ENCODE measurements around the gene IGF2R. TPM values are rescaled to one million over a fixed set of nuclear protein-coding genes. Genes with fewer than 3 reads are reported as not detected.

The IGF2R gene
- total RNA-seq, 3 donors from 2014 or later = 60.4 to 112 (median 81.0) TPM

DNA sequence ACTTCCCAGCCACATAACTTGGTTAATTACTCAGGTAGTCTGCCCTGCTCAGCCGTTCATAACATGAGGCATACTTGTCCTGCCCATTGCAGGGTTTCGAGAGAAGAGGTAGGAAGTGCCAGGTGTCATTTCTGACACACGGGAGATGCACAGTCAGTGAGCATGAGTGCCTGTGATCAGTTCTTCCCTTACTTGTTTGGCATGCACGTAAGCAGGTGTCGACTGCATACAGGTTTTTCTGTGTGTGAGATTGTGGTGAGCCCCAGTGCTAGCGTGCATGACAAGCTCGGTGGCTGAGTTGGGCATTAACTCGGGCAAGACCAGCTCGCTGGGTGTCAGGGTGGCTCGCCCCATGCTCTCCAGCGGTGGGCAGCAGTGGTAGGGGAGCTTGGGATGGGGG lies 101.5 kb downstream of the IGF2R start:
- Histone ChIP-seq H3K27ac (no peak overlapping the region), H3K4me3 (no peak overlapping the region), H3K4me1 (no peaks in the 10 kb centered on the region), H3K36me3 (no peaks in the 10 kb centered on the region), H3K9me3 (no peaks in the 10 kb centered on the region), H3K27me3 (no peaks in the 10 kb centered on the region)
- intact Hi-C loops (cut with DNase I; ENCODE audit: low total_unique reads) = no loop called here
- TF ChIP-seq, protein P1, sequence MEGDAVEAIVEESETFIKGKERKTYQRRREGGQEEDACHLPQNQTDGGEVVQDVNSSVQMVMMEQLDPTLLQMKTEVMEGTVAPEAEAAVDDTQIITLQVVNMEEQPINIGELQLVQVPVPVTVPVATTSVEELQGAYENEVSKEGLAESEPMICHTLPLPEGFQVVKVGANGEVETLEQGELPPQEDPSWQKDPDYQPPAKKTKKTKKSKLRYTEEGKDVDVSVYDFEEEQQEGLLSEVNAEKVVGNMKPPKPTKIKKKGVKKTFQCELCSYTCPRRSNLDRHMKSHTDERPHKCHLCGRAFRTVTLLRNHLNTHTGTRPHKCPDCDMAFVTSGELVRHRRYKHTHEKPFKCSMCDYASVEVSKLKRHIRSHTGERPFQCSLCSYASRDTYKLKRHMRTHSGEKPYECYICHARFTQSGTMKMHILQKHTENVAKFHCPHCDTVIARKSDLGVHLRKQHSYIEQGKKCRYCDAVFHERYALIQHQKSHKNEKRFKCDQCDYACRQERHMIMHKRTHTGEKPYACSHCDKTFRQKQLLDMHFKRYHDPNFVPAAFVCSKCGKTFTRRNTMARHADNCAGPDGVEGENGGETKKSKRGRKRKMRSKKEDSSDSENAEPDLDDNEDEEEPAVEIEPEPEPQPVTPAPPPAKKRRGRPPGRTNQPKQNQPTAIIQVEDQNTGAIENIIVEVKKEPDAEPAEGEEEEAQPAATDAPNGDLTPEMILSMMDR (IDR thresholded peaks at IDR 0.05) = no peak
- TF ChIP-seq POLR2AphosphoS5 (IDR thresholded peaks at IDR 0.05) (no peak), POLR2A (IDR thresholded peaks at IDR 0.05) (no peak)
- no peak for DNase-seq (ENCODE audit: low spot score in 2 of 2)

GRCh38 chr6:160070831-160071230 lies 101.9 kb downstream of the IGF2R start:
- no peaks in the 10 kb centered on the region for H3K9me3 ChIP-seq
- no peaks in the 10 kb centered on the region for H3K4me1 ChIP-seq
- no peak overlapping the region for H3K4me3 ChIP-seq
- no peaks in the 10 kb centered on the region for H3K36me3 ChIP-seq
- H3K27me3 ChIP-seq = no peaks in the 10 kb centered on the region
- TF ChIP-seq POLR2A (IDR thresholded peaks at IDR 0.05) (no peak), POLR2AphosphoS5 (IDR thresholded peaks at IDR 0.05) (no peak)
- TF ChIP-seq, protein P1 (IDR thresholded peaks at IDR 0.05) = no peak
- DNase-seq (ENCODE audit: low spot score in 2 of 2) = no peak
- intact Hi-C loops (cut with DNase I; ENCODE audit: low total_unique reads) = no loop called here
- no peak overlapping the region for H3K27ac ChIP-seq

GRCh38 chr6:160071805-160072690 lies 103.2 kb downstream of the IGF2R start:
- intact Hi-C loops (cut with DNase I; ENCODE audit: low total_unique reads) = no loop called here
- H3K36me3 ChIP-seq = no peaks in the 10 kb centered on the region

GRCh38 chr6:160073272-160073671 lies 104.4 kb downstream of the IGF2R start:
- Histone ChIP-seq H3K4me3 (no peak overlapping the region), H3K36me3 (no peaks in the 10 kb centered on the region), H3K27ac (no peak overlapping the region), H3K9me3 (no peaks in the 10 kb centered on the region), H3K4me1 (no peaks in the 10 kb centered on the region), H3K27me3 (no peaks in the 10 kb centered on the region)
- DNase-seq (ENCODE audit: low spot score in 2 of 2) = no peak
- TF ChIP-seq POLR2A (IDR thresholded peaks at IDR 0.05) (no peak), POLR2AphosphoS5 (IDR thresholded peaks at IDR 0.05) (no peak)
- TF ChIP-seq, protein P1 (IDR thresholded peaks at IDR 0.05) = no peak
- intact Hi-C loops (cut with DNase I; ENCODE audit: low total_unique reads) = no loop called here

More at GRCh38 chr6:160071805-160072690, 103.2 kb downstream of the IGF2R start:
- Histone ChIP-seq H3K27ac (no peak overlapping the region), H3K9me3 (no peaks in the 10 kb centered on the region), H3K4me1 (no peaks in the 10 kb centered on the region), H3K4me3 (no peak overlapping the region), H3K27me3 (no peaks in the 10 kb centered on the region)
- DNase-seq (ENCODE audit: low spot score in 2 of 2) = no peak
- TF ChIP-seq POLR2AphosphoS5 (IDR thresholded peaks at IDR 0.05) (no peak), POLR2A (IDR thresholded peaks at IDR 0.05) (no peak)
- TF ChIP-seq, protein P1 (IDR thresholded peaks at IDR 0.05) = no peak

GRCh38 chr6:160076009-160076408 lies 107.1 kb downstream of the IGF2R start:
- H3K36me3 ChIP-seq = no peaks in the 10 kb centered on the region
- TF ChIP-seq POLR2A (IDR thresholded peaks at IDR 0.05) (no peak), POLR2AphosphoS5 (IDR thresholded peaks at IDR 0.05) (no peak)
- DNase-seq (ENCODE audit: low spot score in 2 of 2) = no peak
- H3K9me3 ChIP-seq = no peaks in the 10 kb centered on the region
- no peaks in the 10 kb centered on the region for H3K4me1 ChIP-seq
- intact Hi-C loops (cut with DNase I; ENCODE audit: low total_unique reads) = no loop called here
- no peak overlapping the region for H3K27ac ChIP-seq
- no peak overlapping the region for H3K4me3 ChIP-seq
- H3K27me3 ChIP-seq = no peaks in the 10 kb centered on the region

Measured in breast epithelium (tissue), 4 donors.